ENCODE measurements around the gene MMP11.
A peak's percentile ranks its signal among the peaks of the same experiment; 100 is the strongest.

The MMP11 gene

DNA sequence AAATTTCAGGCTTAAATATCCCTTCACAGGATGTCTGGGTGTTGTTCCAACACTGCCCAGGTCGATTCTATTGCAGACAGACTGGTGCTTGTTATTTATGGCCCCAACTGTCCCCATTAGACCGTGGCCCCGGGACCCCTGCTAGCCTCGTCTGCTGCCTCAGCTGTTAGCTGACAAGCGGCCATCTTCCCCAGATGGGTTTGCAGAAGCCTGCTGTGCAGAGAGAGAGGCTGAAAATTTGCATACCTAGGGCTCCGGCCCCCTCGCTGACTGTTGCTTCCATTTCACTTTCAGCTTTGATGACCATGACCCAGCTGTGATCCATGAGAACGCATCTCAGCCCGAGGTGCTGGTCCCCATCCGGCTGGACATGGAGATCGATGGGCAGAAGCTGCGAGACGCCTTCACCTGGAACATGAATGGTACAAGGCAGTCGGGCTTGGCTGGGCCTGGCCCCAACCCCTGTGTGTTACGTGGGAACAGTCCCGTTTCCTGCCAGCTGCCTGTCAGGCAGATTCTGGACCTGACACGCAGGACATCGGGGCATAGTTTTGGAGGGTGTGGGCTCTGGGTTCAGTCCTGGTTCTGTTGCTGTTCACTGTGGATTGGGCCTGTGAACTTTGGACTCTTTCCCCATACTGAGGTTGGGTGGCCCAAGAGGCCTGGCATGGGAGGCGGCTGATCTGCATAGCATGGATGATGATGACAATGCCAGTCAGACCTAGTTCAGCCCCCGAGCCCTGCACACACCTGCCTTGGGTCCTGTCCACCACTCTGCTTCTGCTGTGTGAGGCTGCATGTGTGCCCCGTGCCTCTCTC is 30.6 kb downstream of the MMP11 start:
- DNase-seq, result no peak

DNA sequence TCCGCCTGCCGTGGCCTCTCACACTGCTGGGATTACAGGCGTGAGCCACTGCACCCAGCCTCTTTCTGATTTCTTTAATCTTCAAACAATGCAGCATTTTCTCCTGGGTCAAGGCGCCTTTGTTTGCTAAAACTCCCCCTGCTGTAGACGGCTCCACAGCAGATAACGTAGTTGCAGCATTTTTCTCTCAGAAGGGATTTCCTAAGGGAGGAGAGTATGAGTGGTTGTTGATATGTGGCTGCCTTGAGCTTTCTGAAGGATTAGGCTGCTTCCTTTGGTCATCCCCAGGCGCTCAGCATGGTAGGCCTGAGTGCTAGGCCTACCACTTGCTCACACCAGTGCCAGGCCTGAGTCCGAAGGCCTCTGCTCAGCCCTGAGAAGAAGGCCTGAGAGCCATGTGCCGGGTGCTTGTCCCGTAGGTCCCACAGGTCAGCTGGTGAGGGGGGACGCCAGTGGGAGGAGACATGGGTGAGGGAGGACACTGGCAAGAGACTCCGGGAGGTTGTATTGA is 32.2 kb downstream of the MMP11 start:
- no peak for DNase-seq

DNA sequence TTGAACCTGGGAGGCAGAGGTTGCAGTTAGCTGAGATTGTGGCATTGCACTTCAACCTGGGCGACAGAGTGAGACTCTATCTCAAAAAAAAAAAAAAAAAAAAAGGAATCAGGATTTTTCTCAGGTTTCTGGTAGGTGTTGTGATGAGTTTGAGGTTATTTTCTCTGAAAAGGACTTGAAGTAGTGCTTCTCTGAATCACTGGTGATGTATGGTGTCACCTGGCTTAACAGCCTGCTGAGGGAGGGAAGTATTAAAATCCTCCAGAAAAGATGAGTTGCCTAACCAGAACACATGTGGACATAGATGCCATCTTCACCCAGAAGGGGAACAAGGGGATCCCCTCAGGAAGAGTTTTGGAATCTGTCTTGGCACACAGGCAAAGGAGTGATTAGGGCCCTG is 34.2 kb downstream of the MMP11 start:
- DNase-seq, result no peak

DNA sequence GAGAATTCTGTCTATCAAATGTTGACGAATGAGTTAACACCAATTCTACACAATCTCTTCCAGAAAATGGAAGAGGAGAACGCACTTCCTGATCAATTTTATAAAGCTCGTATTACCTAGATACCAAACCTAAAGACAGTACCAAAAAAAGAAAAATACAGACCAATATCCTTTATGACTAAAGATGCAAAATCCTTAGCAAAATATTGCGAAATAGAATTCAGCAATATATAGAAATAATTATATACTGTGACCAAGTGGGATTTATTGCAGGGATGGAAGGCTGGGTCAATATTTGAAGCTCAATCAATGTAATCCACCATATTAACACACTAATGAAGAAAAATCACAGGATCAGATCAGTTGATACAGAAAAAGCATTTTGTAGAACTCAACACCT is 39.7 kb downstream of the MMP11 start:
- no peak for DNase-seq

DNA sequence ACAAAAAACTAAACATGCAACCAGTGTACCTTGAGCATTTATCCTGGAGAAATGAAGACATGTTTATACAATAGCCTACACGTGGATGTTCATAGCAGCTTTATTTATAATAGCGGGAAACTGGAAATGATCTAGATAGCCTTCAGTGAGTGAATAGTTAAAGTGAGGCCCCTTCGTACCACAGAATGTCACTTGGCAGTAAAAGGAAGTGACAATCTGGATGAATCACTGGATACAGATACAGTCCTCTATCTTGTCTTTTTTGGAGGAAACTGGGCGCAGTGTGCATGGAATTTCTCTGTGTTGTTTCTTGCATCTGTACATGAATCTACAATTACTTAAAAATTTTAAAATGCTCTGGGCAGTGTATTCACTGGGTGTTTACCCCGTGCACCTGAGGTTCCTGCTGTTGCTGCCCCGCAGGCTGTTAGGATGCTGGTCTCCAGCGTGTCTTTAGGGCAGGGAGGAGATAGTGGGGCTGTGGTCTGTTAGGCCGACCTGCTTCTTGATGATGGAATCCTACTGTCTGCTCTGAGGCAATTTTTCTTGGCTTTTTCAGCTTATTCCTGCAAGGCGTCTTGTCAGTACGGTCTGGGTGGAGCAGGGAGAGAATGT is 43.0 kb downstream of the MMP11 start:
- no peak for DNase-seq

DNA sequence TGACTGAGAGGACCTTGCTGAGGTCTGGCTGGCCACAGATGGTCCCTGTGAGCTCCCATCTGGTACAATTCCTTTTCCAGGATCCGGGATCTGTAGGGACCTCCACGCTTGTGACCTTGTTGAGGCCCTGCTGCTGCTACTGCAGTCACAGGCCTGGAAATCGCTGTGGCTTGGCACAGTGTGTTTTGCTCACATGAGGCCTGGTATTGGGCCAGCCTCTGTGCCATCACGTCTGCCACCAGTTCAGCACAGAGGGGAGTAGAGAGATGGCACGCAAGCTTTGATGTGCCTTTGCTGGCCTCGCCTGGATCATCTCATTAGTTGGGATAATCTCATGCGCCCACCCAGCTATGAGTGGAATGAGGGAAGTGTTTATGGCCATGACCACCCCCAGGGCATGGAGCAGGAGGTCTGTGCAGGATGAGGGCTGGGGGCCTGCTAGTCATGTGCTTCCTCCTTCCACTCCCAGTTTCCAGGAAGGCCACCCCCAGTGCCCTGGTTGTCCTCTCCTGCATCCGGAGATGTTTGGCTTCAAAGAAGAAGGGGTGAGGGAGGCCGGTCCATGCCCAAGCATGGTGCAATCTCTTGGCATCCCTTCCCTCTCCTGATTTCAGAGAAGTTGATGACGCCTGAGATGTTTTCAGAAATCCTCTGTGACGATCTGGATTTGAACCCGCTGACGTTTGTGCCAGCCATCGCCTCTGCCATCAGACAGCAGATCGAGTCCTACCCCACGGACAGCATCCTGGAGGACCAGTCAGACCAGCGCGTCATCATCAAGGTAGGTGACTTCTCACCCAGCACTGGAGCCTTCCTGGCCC is 43.7 kb downstream of the MMP11 start:
- peak; percentile 82 for DNase-seq

DNA sequence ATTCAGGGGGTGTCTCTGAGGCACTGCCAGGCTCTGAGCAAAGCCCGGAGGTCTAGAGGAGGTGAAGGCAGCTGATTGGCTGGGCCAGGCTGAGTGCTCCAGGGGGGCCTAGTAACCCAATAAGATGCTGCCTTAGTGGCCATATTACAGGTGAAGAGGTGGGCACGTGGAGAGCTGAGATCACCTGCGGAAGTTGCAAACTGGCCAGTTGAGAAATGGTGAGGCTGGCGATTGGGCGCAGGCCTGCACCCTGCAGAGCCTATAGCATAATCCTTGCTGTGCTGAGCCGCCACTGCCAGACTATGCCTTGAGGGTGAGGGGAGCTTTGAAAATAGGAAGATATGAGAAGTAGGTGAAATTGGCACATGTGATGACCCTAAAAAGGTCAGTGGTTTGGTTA is 44.5 kb downstream of the MMP11 start:
- no peak for DNase-seq

DNA sequence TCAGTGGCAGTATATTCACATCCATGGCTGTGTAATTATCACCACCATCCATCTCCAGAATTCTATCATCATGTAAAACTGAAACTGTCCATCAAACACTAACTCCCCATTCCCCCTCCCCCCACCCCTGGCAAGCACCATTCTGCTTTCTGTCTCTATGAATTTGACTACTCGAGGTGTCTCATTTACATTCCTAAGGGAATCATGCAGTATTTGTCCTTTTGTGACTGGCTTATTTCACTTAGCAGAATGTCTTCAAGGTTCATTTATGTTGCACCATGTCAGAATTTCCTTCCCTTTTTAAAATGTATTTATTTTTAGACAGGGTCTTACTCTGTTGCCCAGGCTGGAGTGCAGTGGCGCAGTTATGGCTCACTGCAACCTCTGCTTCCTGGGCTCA is 45.9 kb downstream of the MMP11 start:
- no peak for DNase-seq

DNA sequence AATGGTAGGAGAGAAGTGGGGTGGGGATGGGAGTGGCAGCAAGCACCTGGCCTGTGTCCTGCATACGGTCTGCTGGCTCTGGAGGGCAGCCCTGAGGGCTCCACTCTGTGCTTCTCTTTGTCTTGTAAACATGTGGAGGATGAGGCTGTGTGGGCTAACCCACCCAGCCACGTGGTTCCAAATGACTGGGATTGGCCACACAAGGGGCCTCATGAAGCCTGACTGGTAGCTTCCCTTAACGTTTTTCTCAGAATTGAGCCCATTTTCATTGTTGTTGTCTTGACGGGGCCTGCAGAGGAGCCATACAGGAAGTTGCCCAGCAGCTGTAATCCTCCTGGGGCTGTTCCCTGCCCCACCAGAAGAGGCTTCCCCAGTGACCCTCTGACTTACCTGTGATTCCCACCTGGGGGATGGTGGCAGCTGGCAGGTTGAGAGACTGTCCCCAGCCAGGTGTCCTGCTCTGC is 48.1 kb downstream of the MMP11 start:
- no peak for DNase-seq

DNA sequence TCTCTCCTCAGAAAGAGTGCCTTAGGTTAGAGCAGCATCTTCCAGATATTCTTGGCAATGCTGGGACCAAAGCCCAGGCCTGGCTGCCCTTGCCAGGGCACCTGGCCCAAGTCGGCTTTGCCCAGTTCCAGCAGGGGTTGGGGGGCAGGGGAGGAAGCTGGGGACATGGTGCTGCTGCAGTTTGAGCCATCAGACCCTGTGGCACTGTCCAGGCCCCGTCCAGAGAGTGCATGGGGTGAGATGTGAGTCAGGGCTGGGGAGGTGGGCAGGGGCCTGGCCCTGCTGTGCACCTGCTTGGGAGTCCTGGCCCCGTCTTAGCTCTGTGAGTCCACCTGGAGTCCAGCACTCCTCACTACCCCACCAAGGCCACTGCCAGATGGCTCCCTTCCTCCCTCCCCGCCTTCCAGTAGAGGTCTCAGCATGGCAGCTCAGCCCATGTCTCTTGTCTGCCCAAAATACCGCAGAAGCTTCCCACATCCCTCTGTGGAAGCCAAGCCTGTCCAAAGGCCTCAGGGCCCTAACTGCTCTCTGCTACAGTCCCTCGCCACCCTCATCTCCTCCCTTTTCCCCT is 49.5 kb downstream of the MMP11 start:
- no peak for DNase-seq

DNA sequence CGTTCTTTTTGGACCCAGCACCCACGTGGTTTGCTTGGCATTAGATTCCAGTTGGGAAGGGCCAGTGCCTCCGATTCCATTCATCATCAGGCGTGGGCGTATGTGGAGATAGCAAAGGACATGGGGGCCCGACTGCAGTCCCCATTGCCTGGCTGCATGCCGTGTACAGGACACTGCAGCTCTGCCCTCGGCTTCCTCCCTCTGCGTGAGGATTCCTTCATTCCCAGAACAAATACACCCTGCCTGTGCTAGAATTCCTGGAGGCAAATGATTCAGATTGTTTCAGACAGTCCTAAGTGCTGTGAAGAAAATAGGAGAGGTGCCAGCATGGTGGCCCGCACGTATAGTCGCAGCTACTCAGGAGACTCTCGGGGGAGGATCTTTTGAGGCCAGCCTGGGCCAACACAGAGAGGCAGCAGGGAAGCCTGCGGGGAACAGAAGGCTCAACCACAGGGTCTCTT is 50.7 kb downstream of the MMP11 start:
- DNase-seq, result no peak

DNA sequence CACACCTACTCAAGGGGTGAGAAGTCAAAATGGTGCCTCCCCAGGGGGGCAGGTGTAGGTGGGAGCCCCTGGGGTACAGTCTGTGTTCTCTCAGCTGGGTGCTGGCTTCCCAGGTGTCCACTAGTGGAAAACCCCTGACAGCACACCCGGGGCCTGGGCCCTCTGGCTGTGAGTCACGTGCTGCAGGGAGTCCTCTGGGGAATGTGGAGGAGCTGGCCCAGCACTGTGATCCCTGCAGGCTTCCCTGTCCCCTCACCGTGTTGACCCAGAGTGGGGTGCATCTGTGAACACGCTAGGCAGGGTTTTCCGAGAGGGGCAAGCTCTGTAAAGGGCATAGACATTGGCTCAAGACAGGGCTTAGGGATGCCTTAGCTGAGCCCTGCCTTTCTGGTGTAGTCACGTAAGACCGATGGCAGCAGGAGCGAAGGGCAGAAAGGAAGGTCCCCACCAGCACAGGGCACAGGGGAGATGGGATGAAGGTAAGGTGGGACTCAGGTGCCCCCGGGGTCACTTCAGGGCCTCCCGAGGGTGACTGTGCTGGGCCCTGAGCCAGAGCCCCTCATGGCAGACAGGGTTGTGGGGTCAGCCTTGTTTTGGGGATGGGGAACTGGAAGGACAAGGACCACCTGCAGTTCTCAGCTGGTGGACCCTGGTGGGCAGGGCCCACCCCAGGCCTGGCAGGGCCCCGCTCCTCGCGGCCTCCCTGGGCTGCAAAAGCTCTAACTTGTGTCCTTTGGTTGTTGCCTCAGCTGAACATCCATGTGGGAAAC is 52.0 kb downstream of the MMP11 start:
- DNase-seq, result no peak

DNA sequence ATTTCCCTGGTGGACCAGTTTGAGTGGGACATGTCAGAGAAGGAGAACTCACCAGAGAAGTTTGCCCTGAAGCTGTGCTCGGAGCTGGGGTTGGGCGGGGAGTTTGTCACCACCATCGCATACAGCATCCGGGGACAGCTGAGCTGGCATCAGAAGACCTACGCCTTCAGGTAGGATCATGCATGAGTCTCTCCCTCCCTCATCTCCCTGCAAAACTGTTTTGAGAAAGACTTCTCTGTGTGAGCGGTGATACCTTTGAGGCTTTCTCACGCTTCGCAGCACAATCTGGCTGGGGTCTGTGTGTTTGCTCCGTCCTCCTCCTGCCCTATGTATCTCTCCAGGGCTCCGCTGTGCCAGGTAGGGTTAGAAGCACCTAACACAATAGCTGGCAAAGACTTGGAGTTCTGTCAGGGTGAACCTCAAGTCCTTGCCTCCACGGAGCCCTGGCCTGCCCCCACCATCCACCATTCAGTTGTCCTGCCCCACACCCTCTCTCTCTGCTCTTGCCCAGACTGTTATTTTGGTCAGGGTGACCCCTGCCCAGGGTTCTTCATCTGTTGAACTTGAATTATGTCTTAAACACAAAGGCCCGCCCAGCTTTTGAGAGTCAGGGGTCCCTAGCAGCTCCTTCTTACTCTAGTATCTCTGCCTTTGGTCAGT is 52.7 kb downstream of the MMP11 start:
- DNase-seq, result no peak

DNA sequence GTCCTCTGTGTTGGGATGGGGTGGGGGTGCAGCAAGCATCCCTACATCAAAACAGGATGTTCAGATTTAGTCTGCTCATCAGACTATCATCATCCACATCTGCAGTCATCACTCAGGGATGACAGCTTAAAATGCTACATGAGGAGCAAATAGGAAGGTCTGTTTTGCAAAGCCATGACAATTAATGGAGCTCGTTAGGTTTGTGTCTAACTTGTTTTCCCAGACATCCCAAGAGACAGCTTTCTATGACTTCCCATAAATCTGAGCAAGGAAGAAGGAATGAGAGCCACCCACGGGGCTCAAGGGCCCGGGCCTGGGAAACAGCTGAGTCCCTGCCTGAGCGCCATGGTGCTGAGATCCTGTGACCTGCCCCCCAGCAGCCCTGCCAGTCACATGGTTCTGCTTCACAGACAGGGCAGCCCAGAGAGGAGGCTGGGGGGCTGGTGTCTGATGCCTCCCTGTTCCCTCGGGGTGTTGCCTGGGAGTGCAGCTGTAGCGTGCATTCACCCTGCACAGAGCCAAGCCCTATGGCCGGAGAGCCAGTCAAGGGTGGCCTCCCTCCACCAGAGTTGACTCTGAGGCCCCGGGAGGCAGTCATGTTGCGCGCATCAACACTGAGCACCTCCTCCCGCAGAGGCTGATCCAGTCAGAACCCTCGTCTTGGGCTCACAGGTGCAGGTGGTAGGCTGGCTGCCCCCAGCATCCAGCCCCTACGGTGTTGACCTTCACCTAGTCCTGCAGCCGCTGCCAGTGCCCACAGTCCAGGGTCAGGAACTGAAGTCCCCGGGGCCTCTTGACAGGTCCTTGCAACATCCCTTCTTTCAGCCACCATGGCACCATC is 54.1 kb downstream of the MMP11 start:
- no peak for DNase-seq

DNA sequence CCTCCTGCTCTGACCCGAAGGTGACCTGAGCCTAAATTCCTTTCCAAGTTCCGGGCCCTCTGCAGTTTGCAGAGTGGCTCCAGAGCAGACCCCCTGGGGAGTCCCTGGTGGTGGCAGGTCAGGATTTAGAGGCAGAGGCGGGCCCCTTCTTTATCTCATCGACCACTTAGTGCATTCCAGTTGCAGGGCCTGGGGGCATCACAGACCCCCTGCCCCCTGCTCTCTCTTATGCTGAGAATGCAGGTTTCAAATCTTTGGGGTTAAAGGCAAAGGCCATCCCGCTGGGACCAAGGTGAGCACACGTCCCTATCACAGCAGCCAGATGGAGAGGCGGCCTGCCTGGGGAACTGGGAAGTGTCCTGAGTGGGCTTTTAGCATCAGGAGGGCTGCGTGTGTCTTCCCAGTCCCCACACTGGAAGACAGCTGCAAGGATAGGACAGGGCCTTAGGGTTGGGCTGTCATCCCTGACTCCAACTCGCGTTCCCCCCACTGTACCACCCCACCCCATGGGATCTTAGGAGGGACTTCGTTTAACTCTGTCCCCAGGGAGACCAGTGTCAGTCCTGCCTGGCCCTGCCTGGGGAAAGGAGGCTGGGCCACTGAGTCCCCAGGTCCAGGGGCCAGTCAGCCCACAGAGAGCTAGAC is 54.8 kb downstream of the MMP11 start:
- DNase-seq, result no peak

DNA sequence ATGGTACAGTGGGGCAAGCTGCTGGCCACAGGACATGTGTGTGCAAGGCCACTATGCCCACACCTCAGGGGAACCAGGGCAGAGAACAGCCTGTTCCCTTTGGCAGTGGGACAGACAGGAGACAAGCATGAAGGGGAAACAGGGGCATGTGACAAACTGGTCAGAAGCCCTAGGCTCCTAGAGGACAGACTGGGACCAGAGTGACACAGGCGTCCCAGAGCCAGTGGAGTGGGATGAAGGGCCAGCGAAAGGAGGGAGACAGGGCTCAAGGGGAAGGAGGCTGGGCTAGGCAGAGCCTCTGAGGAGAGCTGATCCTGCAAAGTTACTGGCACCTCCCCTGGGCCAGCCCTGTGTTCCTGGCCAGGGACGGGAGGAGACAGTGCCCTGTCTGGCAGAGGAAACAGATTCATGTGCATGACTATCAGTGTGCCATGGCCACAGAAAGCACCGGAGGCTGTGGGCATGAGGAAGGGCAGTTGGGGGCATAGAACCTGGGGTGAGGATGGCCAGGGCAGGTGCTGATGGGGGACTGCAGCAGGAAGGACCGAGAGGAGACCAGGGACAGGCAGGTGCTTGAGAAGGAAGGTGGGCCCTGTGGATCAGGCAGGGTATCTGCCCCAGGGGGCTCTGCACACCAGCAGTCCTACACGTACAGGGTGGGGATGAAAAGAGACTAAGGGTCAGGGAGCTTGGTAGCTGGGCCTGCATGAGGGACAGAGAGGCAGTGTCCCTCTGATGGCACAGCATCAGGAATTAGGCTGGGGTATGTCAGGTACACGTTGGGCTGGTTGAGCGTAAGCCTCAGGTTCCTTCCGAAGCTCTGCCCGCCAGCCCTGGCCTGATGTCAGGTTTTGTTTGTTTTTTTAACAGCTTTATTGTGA is 56.4 kb downstream of the MMP11 start:
- no peak for DNase-seq

DNA sequence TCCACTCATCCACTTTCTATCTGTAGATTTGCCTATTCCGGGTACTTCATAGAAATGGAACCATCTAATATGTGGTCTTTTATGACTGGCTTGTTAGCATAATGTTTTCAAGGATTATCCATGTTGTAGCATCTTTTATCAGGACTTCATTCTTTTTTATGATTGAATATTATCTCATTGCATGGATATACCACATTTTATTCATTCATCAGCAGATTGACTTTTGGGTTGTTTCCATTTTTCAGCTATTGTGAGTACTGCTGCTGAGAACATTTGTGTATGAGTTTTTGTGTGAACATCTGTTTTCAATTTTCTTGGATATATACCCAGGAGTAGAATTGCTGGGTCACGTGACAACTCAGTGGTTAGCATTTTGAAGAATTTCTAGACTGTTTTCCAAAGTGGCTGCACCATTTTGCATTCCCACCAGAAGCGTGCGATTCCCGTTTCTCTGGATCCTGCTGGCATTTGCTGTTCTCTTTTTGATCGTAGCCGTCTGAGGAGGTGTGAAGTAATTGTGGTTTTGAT is 57.3 kb downstream of the MMP11 start:
- no peak for DNase-seq

DNA sequence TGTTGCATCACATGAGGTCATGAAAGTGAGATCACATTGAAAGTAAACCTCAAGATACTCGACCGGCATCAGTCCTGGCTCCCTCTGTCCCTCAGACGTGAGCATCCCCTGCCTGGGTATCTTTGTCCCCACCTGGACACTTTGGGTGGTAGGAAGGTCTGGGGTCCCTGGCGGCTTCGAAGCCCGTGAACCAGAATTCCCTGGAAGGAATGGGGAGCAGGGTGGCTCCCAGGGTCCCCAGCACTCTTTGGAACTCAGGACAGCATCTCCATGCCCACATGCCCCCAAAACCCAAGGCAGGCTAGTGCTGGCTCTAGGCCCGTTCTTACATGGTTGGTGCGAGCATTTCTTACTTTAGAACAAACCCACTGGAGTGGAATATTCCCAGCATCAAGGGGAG is 58.6 kb downstream of the MMP11 start:
- DNase-seq, result no peak

DNA sequence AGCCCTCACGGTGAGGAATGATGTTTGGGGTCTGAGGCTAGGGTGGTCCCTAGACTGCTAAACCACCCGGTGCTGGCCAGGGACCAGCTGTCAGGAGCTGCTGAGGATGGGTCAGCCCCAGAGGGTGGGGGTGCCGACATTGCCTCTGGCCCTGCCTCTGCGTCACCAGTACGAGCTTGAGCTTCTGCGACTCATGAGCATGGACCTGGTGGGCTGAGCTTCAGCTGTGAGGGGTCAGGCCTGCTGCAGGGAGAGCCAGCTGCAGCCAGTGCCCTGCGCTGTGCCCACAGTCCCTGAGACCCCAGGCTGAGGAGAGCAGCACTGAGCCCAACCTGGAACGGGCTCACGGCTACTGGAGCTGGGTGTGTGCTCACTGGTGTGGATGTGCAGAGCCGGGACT is 59.1 kb downstream of the MMP11 start:
- no peak for DNase-seq
